ENCODE measurements around the gene TBX19. TPM values are rescaled to one million over a fixed set of nuclear protein-coding genes. Genes with fewer than 3 reads are reported as not detected.

The TBX19 gene
- total RNA-seq, 4 donors from 2014 or later, result 0.50 to 1.5 (median 0.84) TPM

- TF ChIP-seq POLR2A (IDR thresholded peaks at IDR 0.05), result no peak
- no peak for TF ChIP-seq CTCF (IDR thresholded peaks at IDR 0.05)
- DNase-seq, result no peak
- Histone ChIP-seq H3K4me1 (peaks cover 0 to 15% (median 5%) of the 10 kb centered on the region in 3 donors), H3K4me3 (no peak overlapping the region), H3K27me3 (no peaks in the 10 kb centered on the region), H3K27ac (no peak overlapping the region), H3K9me3 (no peaks in the 10 kb centered on the region), H3K36me3 (peaks cover 3 to 99% (median 14%) of the 10 kb centered on the region in 3 donors)
- intact Hi-C loops (cut with DNase I), result no loop called here
- 76 to 79% methylated on average over 7 of the region's 7 CpGs for WGBS, 2 donors
Observed at GRCh38 chr1:168236836-168237611, 43.7 kb upstream of the TBX19 start.

GRCh38 chr1:168243198-168243597 is 37.5 kb upstream of the TBX19 start:
- Histone ChIP-seq H3K4me3 (no peak overlapping the region), H3K27ac (peak overlapping the region; percentile 4 to 69 (median 40)), H3K9me3 (no peaks in the 10 kb centered on the region), H3K4me1 (peaks cover 5 to 21% (median 17%) of the 10 kb centered on the region in 3 donors), H3K36me3 (peaks cover 3 to 99% (median 11%) of the 10 kb centered on the region in 3 donors), H3K27me3 (no peaks in the 10 kb centered on the region)
- TF ChIP-seq CTCF (IDR thresholded peaks at IDR 0.05) (no peak), POLR2A (IDR thresholded peaks at IDR 0.05) (no peak)
- no peak for DNase-seq
- WGBS, 2 donors, result 41 to 75% methylated on average over 2 of the region's 2 CpGs
- intact Hi-C loops (cut with DNase I), result no loop called here

- intact Hi-C loops (cut with DNase I), result no loop called here
- Histone ChIP-seq H3K36me3 (peaks cover 3 to 99% (median 11%) of the 10 kb centered on the region in 3 donors), H3K27me3 (no peaks in the 10 kb centered on the region), H3K27ac (peak overlapping the region; percentile 4 to 69 (median 40)), H3K9me3 (no peaks in the 10 kb centered on the region), H3K4me3 (no peak overlapping the region), H3K4me1 (peaks cover 5 to 21% (median 17%) of the 10 kb centered on the region in 3 donors)
- TF ChIP-seq POLR2A (IDR thresholded peaks at IDR 0.05), result no peak
- TF ChIP-seq CTCF (IDR thresholded peaks at IDR 0.05), result no peak
- no peak for DNase-seq
- WGBS, 2 donors, result 34 to 37% methylated on average over 3 of the region's 3 CpGs
Observed at GRCh38 chr1:168243636-168244212, 37.0 kb upstream of the TBX19 start.

- DNase-seq, result no peak
- Histone ChIP-seq H3K9me3 (no peaks in the 10 kb centered on the region), H3K36me3 (peaks cover 0 to 99% (median 11%) of the 10 kb centered on the region in 3 donors), H3K4me3 (no peak overlapping the region), H3K27me3 (no peaks in the 10 kb centered on the region), H3K4me1 (peaks cover 5 to 21% (median 17%) of the 10 kb centered on the region in 3 donors), H3K27ac (peak overlapping the region in 1 of 4 donors; percentile 16)
- WGBS, 2 donors, result 94 to 96% methylated on average over 3 of the region's 3 CpGs
- intact Hi-C loops (cut with DNase I), result no loop called here
- TF ChIP-seq POLR2A (IDR thresholded peaks at IDR 0.05), result no peak
- no peak for TF ChIP-seq CTCF (IDR thresholded peaks at IDR 0.05)
Observed at GRCh38 chr1:168245042-168245441, 35.6 kb upstream of the TBX19 start.

- TF ChIP-seq CTCF (IDR thresholded peaks at IDR 0.05), result no peak
- no peak for TF ChIP-seq POLR2A (IDR thresholded peaks at IDR 0.05)
- H3K4me3 ChIP-seq, result no peak overlapping the region
- no peak overlapping the region for H3K27ac ChIP-seq
- peaks cover 0 to 100% (median 11%) of the 10 kb centered on the region in 3 donors for H3K36me3 ChIP-seq
- intact Hi-C loops (cut with DNase I), result no loop called here
- 86 to 94% methylated on average over 5 of the region's 5 CpGs for WGBS, 2 donors
- peaks cover 5 to 21% (median 17%) of the 10 kb centered on the region in 3 donors for H3K4me1 ChIP-seq
- no peak for DNase-seq
- H3K27me3 ChIP-seq, result no peaks in the 10 kb centered on the region
- no peaks in the 10 kb centered on the region for H3K9me3 ChIP-seq
Observed at GRCh38 chr1:168246506-168246905, 34.2 kb upstream of the TBX19 start.
